WTC11 (cell line): ENCODE results near the gene STK25. TPM values are rescaled to one million over a fixed set of nuclear protein-coding genes. Genes with fewer than 3 reads are reported as not detected.
"Not testable (repeated sequence)": the region's sequence is repeated elsewhere in the genome, so short reads cannot be mapped to it uniquely, and the experiment has no call there.

ENCODE experiments used
- ATAC-seq: fragments of 200-7000 bp; cut with Tn5 transposase; 2 replicates; pipeline ENCODE4 v1.10.0; 2021; ENCODE audit warnings: mild to moderate bottlenecking, moderate library complexity
- CTCF ChIA-PET: fragments of 300-600 bp; sonication (Branson Sonifier 250); formaldehyde crosslinking; loops from one replicate; lab custom pipeline; 2021; ENCODE audit warnings: antibody characterized with exemption; lab: Charles Lee
- POLR2A ChIA-PET: fragments of 350-600 bp; sonication (Branson Sonifier 250); formaldehyde crosslinking; loops from one replicate; lab custom pipeline; 2021; ENCODE audit warnings: antibody characterized with exemption; lab: Charles Lee
- DNase-seq: peaks from one replicate; pipeline ENCODE4 v3.0.0; 2021; ENCODE audit warnings: low spot score
- H3K27ac Mint-ChIP-seq: 2 replicates; pipeline ENCODE4 v1.8.0; 2021; ENCODE audit warnings: mixed read lengths
- H3K27me3 Mint-ChIP-seq: 2 replicates; pipeline ENCODE4 v1.8.0; 2021; ENCODE audit warnings: low read depth, mild to moderate bottlenecking, moderate library complexity, mixed read lengths
- H3K36me3 Mint-ChIP-seq: 2 replicates; pipeline ENCODE4 v1.8.0; 2021; ENCODE audit warnings: mixed read lengths
- H3K4me1 Mint-ChIP-seq: 2 replicates; pipeline ENCODE4 v1.8.0; 2022; ENCODE audit warnings: mixed read lengths
- H3K4me3 Mint-ChIP-seq: 2 replicates; pipeline ENCODE4 v1.8.0; 2021; ENCODE audit warnings: mild to moderate bottlenecking, moderate library complexity, mixed read lengths
- H3K9me3 Mint-ChIP-seq: 2 replicates; pipeline ENCODE4 v1.8.0; 2021; ENCODE audit warnings: mixed read lengths
- AR ChIP-seq: fragments of 250-450 bp; sonication (Bioruptor Pico); IDR thresholded peaks from 2 replicates; pipeline ENCODE4 v1.9.0; 2021; ENCODE audit warnings: mild to moderate bottlenecking
- ATF1 ChIP-seq: sonication (generic); formaldehyde crosslinking; IDR thresholded peaks from 2 replicates; pipeline ENCODE4 v1.8.1; 2023; ENCODE audit warnings: mild to moderate bottlenecking, moderate library complexity, missing genetic modification reagents
- CTCF ChIP-seq: fragments of 200-600 bp; IDR thresholded peaks from 2 replicates; pipeline ENCODE4 v1.8.0; 2022; ENCODE audit warnings: antibody characterized with exemption
- FOXJ3 ChIP-seq: sonication (generic); formaldehyde crosslinking; IDR thresholded peaks from 2 replicates; pipeline ENCODE4 v1.9.0; 2021; ENCODE audit warnings: missing genetic modification reagents, mild to moderate bottlenecking, borderline replicate concordance
- GTF2I ChIP-seq: fragments of 250-450 bp; sonication (Bioruptor Pico); conservative IDR thresholded peaks from 2 replicates; pipeline ENCODE4 v1.4.0; 2021; ENCODE audit warnings: mild to moderate bottlenecking
- IRF2 ChIP-seq: sonication (generic); formaldehyde crosslinking; IDR thresholded peaks from 2 replicates; pipeline ENCODE4 v1.8.0; 2022; ENCODE audit warnings: low read depth, missing genetic modification reagents, borderline replicate concordance
- PREB ChIP-seq: sonication (generic); formaldehyde crosslinking; IDR thresholded peaks from 2 replicates; pipeline ENCODE4 v1.8.1; 2022; ENCODE audit warnings: mild to moderate bottlenecking, missing genetic modification reagents, moderate library complexity, borderline replicate concordance
- SOX15 ChIP-seq: fragments of 250-450 bp; sonication (Bioruptor Pico); IDR thresholded peaks from 2 replicates; pipeline ENCODE4 v1.9.0; 2021; ENCODE audit warnings: mild to moderate bottlenecking
- TEAD4 ChIP-seq: sonication (generic); formaldehyde crosslinking; IDR thresholded peaks from 2 replicates; pipeline ENCODE4 v1.8.0; 2022; ENCODE audit warnings: mild to moderate bottlenecking, missing genetic modification reagents
- ZNF138 ChIP-seq: sonication (generic); formaldehyde crosslinking; conservative IDR thresholded peaks from 2 replicates; pipeline ENCODE4 v1.8.1; 2022; ENCODE audit warnings: mild to moderate bottlenecking, moderate library complexity, missing genetic modification reagents
- ZNF263 ChIP-seq: sonication (generic); formaldehyde crosslinking; IDR thresholded peaks from 2 replicates; pipeline ENCODE4 v1.8.1; 2022; ENCODE audit warnings: low read depth, mild to moderate bottlenecking, moderate library complexity, missing genetic modification reagents
- total RNA-seq: library from RNA; stranded (reverse); gene quantifications from 3 replicates; pipeline ENCODE4 v1.2.3, GENCODE V29; 2021
- TF ChIP-seq, protein P1 (sequence below): fragments of 250-450 bp; sonication (Bioruptor Pico); IDR thresholded peaks from 2 replicates; pipeline ENCODE4 v2.1.2; 2022; ENCODE audit warnings: mild to moderate bottlenecking, moderate library complexity
- TF ChIP-seq, protein P2 (sequence below): sonication (generic); formaldehyde crosslinking; IDR thresholded peaks from 2 replicates; pipeline ENCODE4 v1.8.1; 2023; ENCODE audit warnings: mild to moderate bottlenecking, missing genetic modification reagents
- TF ChIP-seq, protein P3 (sequence below): sonication (generic); formaldehyde crosslinking; IDR thresholded peaks from 2 replicates; pipeline ENCODE4 v1.8.1; 2022; ENCODE audit warnings: low read depth, missing genetic modification reagents, borderline replicate concordance
- TF ChIP-seq, protein P4 (sequence below): sonication (generic); formaldehyde crosslinking; IDR thresholded peaks from 2 replicates; pipeline ENCODE4 v1.8.0; 2022; ENCODE audit warnings: mild to moderate bottlenecking, missing genetic modification reagents
- TF ChIP-seq, protein P5 (sequence below): sonication (generic); formaldehyde crosslinking; IDR thresholded peaks from 2 replicates; pipeline ENCODE4 v1.8.1; 2023; ENCODE audit warnings: mild to moderate bottlenecking, missing genetic modification reagents
- TF ChIP-seq, protein P6 (sequence below): sonication (generic); formaldehyde crosslinking; IDR thresholded peaks from 2 replicates; pipeline ENCODE4 v1.8.1; 2022; ENCODE audit warnings: mild to moderate bottlenecking, moderate library complexity, missing genetic modification reagents

The STK25 gene
- total RNA-seq, 1 experiment from 2014 or later: 232 TPM

GRCh38 chr2:241454837-241455485, 53.4 kb downstream of the STK25 start:
- no peak for TF ChIP-seq SOX15 (CRISPR knock-in tag)
- TF ChIP-seq, protein P1, sequence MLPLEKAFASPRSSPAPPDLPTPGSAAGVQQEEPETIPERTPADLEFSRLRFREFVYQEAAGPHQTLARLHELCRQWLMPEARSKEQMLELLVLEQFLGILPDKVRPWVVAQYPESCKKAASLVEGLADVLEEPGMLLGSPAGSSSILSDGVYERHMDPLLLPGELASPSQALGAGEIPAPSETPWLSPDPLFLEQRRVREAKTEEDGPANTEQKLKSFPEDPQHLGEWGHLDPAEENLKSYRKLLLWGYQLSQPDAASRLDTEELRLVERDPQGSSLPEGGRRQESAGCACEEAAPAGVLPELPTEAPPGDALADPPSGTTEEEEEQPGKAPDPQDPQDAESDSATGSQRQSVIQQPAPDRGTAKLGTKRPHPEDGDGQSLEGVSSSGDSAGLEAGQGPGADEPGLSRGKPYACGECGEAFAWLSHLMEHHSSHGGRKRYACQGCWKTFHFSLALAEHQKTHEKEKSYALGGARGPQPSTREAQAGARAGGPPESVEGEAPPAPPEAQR (CRISPR knock-in tag): no peak
- TF ChIP-seq IRF2 (CRISPR knock-in tag): no peak
- no peak for TF ChIP-seq TEAD4 (CRISPR knock-in tag)
- no peak for TF ChIP-seq ZNF138 (CRISPR knock-in tag)
- TF ChIP-seq, protein P2, sequence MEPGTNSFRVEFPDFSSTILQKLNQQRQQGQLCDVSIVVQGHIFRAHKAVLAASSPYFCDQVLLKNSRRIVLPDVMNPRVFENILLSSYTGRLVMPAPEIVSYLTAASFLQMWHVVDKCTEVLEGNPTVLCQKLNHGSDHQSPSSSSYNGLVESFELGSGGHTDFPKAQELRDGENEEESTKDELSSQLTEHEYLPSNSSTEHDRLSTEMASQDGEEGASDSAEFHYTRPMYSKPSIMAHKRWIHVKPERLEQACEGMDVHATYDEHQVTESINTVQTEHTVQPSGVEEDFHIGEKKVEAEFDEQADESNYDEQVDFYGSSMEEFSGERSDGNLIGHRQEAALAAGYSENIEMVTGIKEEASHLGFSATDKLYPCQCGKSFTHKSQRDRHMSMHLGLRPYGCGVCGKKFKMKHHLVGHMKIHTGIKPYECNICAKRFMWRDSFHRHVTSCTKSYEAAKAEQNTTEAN (CRISPR knock-in tag): no peak
- TF ChIP-seq, protein P3, sequence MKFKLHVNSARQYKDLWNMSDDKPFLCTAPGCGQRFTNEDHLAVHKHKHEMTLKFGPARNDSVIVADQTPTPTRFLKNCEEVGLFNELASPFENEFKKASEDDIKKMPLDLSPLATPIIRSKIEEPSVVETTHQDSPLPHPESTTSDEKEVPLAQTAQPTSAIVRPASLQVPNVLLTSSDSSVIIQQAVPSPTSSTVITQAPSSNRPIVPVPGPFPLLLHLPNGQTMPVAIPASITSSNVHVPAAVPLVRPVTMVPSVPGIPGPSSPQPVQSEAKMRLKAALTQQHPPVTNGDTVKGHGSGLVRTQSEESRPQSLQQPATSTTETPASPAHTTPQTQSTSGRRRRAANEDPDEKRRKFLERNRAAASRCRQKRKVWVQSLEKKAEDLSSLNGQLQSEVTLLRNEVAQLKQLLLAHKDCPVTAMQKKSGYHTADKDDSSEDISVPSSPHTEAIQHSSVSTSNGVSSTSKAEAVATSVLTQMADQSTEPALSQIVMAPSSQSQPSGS (CRISPR knock-in tag): no peak
- TF ChIP-seq, protein P4, sequence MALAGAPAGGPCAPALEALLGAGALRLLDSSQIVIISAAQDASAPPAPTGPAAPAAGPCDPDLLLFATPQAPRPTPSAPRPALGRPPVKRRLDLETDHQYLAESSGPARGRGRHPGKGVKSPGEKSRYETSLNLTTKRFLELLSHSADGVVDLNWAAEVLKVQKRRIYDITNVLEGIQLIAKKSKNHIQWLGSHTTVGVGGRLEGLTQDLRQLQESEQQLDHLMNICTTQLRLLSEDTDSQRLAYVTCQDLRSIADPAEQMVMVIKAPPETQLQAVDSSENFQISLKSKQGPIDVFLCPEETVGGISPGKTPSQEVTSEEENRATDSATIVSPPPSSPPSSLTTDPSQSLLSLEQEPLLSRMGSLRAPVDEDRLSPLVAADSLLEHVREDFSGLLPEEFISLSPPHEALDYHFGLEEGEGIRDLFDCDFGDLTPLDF (CRISPR knock-in tag): no peak
- no peak for TF ChIP-seq ZNF263 (CRISPR knock-in tag)
- TF ChIP-seq, protein P5, sequence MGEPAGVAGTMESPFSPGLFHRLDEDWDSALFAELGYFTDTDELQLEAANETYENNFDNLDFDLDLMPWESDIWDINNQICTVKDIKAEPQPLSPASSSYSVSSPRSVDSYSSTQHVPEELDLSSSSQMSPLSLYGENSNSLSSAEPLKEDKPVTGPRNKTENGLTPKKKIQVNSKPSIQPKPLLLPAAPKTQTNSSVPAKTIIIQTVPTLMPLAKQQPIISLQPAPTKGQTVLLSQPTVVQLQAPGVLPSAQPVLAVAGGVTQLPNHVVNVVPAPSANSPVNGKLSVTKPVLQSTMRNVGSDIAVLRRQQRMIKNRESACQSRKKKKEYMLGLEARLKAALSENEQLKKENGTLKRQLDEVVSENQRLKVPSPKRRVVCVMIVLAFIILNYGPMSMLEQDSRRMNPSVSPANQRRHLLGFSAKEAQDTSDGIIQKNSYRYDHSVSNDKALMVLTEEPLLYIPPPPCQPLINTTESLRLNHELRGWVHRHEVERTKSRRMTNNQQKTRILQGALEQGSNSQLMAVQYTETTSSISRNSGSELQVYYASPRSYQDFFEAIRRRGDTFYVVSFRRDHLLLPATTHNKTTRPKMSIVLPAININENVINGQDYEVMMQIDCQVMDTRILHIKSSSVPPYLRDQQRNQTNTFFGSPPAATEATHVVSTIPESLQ: no peak
- no peak for TF ChIP-seq FOXJ3
- no peak for TF ChIP-seq AR (CRISPR knock-in tag)
- no peak for TF ChIP-seq PREB (CRISPR knock-in tag)
- TF ChIP-seq GTF2I (CRISPR knock-in tag): no peak
- no peak for TF ChIP-seq ATF1 (CRISPR knock-in tag)
- TF ChIP-seq, protein P6, sequence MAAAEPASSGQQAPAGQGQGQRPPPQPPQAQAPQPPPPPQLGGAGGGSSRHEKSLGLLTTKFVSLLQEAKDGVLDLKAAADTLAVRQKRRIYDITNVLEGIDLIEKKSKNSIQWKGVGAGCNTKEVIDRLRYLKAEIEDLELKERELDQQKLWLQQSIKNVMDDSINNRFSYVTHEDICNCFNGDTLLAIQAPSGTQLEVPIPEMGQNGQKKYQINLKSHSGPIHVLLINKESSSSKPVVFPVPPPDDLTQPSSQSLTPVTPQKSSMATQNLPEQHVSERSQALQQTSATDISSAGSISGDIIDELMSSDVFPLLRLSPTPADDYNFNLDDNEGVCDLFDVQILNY (CRISPR knock-in tag): no peak
- TF ChIP-seq CTCF: no peak
- ChIA-PET POLR2A (no interaction called here), CTCF (no interaction called here)
- Mint-ChIP-seq H3K9me3 (no peaks in the 10 kb centered on the region), H3K27me3 (no peaks in the 10 kb centered on the region; the same call in 1 of the 2 replicates), H3K27ac (no peak overlapping the region), H3K4me3 (no peak overlapping the region), H3K36me3 (no peaks in the 10 kb centered on the region), H3K4me1 (peaks cover 4% of the 10 kb centered on the region; the same call in 1 of the 2 replicates)
- no peak for DNase-seq
- ATAC-seq: no peak

GRCh38 chr2:241453919-241454318, 54.5 kb downstream of the STK25 start:
- H3K4me3 Mint-ChIP-seq, DNase-seq, CTCF ChIA-PET, ATAC-seq, H3K27ac Mint-ChIP-seq, H3K27me3 Mint-ChIP-seq, H3K36me3 Mint-ChIP-seq, H3K9me3 Mint-ChIP-seq, POLR2A ChIA-PET, H3K4me1 Mint-ChIP-seq: not testable (repeated sequence)
